PC-3 (cell line): ENCODE data around the gene PIGH. TPM values are rescaled to one million over a fixed set of nuclear protein-coding genes. Genes with fewer than 3 reads are reported as not detected.

ENCODE experiments used
- ATAC-seq: fragments of 200-7000 bp; cut with Tn5 transposase; 2 replicates; pipeline ENCODE4 v1.9.1; 2020; ENCODE audit warnings: mild to moderate bottlenecking, moderate library complexity
- BruUV-seq: library from RNA; stranded (reverse); fragments of 400-500 nt; replicated peaks from 2 replicates; lab custom pipeline; 2021; lab: Mats Ljungman, UMichigan
- CTCF ChIA-PET: fragments of 300-600 bp; sonication (Branson Sonifier 250); formaldehyde crosslinking; loops from one replicate; lab custom pipeline; 2022; ENCODE audit warnings: antibody characterized with exemption; lab: Charles Lee
- POLR2A ChIA-PET: fragments of 300-600 bp; sonication (Branson Sonifier 250); formaldehyde crosslinking; loops from one replicate; lab custom pipeline; 2022; ENCODE audit warnings: antibody characterized with exemption; ENCODE audit not compliant: unreplicated experiment; lab: Charles Lee
- DNase-seq: peaks from one replicate; pipeline ENCODE4 v3.0.0-alpha.2; 2015
- H2AFZ ChIP-seq: fragments of 300-600 bp; sonication (generic); 2 replicates; pipeline ENCODE4 v1.6.0; 2016; ENCODE audit warnings: antibody characterized with exemption, low read length
- H3F3A ChIP-seq: fragments of 300-600 bp; sonication (generic); one replicate; pipeline ENCODE4 v1.6.0; 2017; ENCODE audit warnings: antibody characterized with exemption, low read length, control low read depth, mild to moderate bottlenecking; ENCODE audit not compliant: unreplicated experiment
- H3K27ac ChIP-seq: fragments of 300-600 bp; sonication (generic); 2 replicates; pipeline ENCODE4 v1.5.1; 2016; ENCODE audit warnings: mild to moderate bottlenecking, low read length
- H3K27me3 ChIP-seq: fragments of 300-600 bp; sonication (generic); 2 replicates; pipeline ENCODE4 v1.6.1; 2016; ENCODE audit warnings: low read length, mixed read lengths
- H3K36me3 ChIP-seq: fragments of 300-600 bp; sonication (generic); 2 replicates; pipeline ENCODE4 v1.6.1; 2016; ENCODE audit warnings: low read depth, mixed run types, low read length, mixed read lengths
- H3K4me1 ChIP-seq: fragments of 300-600 bp; sonication (generic); 2 replicates; pipeline ENCODE4 v1.5.1; 2016; ENCODE audit warnings: low read length; ENCODE audit not compliant: insufficient read depth
- H3K4me2 ChIP-seq: fragments of 300-600 bp; sonication (generic); 2 replicates; pipeline ENCODE4 v1.6.0; 2016; ENCODE audit warnings: low read length
- H3K4me3 ChIP-seq: fragments of 300-600 bp; sonication (generic); 2 replicates; pipeline ENCODE4 v1.5.1; 2016; ENCODE audit warnings: mild to moderate bottlenecking, low read length, mixed read lengths
- H3K79me2 ChIP-seq: fragments of 300-600 bp; sonication (generic); 2 replicates; pipeline ENCODE4 v1.6.1; 2017; ENCODE audit warnings: low read length, mixed read lengths
- H3K9ac ChIP-seq: fragments of 300-600 bp; sonication (generic); 2 replicates; pipeline ENCODE4 v1.6.0; 2016; ENCODE audit warnings: mild to moderate bottlenecking, low read length
- H3K9me2 ChIP-seq: fragments of 300-600 bp; sonication (generic); replicated peaks from 2 replicates; pipeline ENCODE4 v1.6.1; 2016; ENCODE audit warnings: mixed run types, low read length, mixed read lengths
- H3K9me3 ChIP-seq: fragments of 300-600 bp; sonication (generic); 2 replicates; pipeline ENCODE4 v1.6.1; 2016; ENCODE audit warnings: low read length, mixed read lengths
- H4K20me1 ChIP-seq: fragments of 300-600 bp; sonication (generic); 2 replicates; pipeline ENCODE4 v1.6.1; 2016; ENCODE audit warnings: low read length, mixed read lengths
- CTCF ChIP-seq: fragments of 300-600 bp; sonication (generic); conservative IDR thresholded peaks from 2 replicates; pipeline ENCODE4 v1.5.1; 2017; ENCODE audit warnings: antibody characterized with exemption, low read depth, mild to moderate bottlenecking, low read length
- EZH2 ChIP-seq: fragments of 300-600 bp; sonication (generic); IDR thresholded peaks from one replicate; pipeline ENCODE4 v1.6.1; 2017; ENCODE audit warnings: antibody characterized with exemption, mild to moderate bottlenecking, low read length; ENCODE audit not compliant: unreplicated experiment
- EZH2phosphoT487 ChIP-seq: fragments of 300-600 bp; sonication (generic); IDR thresholded peaks from 2 replicates; pipeline ENCODE4 v1.6.1; 2018; ENCODE audit warnings: mild to moderate bottlenecking, antibody characterized with exemption, low read length, borderline replicate concordance
- intact Hi-C: fragments of 100-400 bp; cut with micrococcal nuclease; formaldehyde crosslinking; loops from 2 replicates; pipeline ENCODE4 v1.9.0; 2023
- total RNA-seq: library from RNA; depleted of rRNA; stranded (reverse); fragments of >200 nt; gene quantifications from 2 replicates; pipeline ENCODE4 v1.2.3, GENCODE V29; 2014

The PIGH gene
- total RNA-seq, 1 experiment from 2014 or later = 66.4 TPM

GRCh38 chr14:67572608-67573007 lies 27.5 kb downstream of the PIGH start:
- no peak for TF ChIP-seq EZH2phosphoT487
- TF ChIP-seq EZH2 = no peak
- no peak for TF ChIP-seq CTCF
- H3K27me3 ChIP-seq = no peaks in the 10 kb centered on the region
- DNase-seq = no peak
- H3K9me2 ChIP-seq = no peaks in the 10 kb centered on the region
- H3K36me3 ChIP-seq = no peaks in the 10 kb centered on the region
- H3K9ac ChIP-seq = no peak overlapping the region
- no peak overlapping the region for H2AFZ ChIP-seq
- peaks cover 5% of the 10 kb centered on the region for H3K4me1 ChIP-seq
- no peak overlapping the region for H3K27ac ChIP-seq
- intact Hi-C loops = no loop called here
- no peak overlapping the region for H3K4me3 ChIP-seq
- CTCF ChIA-PET = interaction anchor here (0.5 to 4.1 kb wide), 3 partner anchors 11 to 145 kb away, joined by 6 to 126 read pairs (median 55); no protein-coding TSS in a partner anchor
- ATAC-seq = no peak
- POLR2A ChIA-PET = no interaction called here
- H3K4me2 ChIP-seq = no peak overlapping the region
- no TSS peak for BruUV-seq
- no peaks in the 10 kb centered on the region for H3F3A ChIP-seq
- H3K79me2 ChIP-seq = no peaks in the 10 kb centered on the region
- H3K9me3 ChIP-seq = no peaks in the 10 kb centered on the region
- H4K20me1 ChIP-seq = no peaks in the 10 kb centered on the region

- Histone ChIP-seq H3K36me3 (no peaks in the 10 kb centered on the region), H3K4me3 (no peak overlapping the region), H3K9ac (no peak overlapping the region), H3F3A (no peaks in the 10 kb centered on the region), H4K20me1 (no peaks in the 10 kb centered on the region), H3K27ac (no peak overlapping the region), H2AFZ (no peak overlapping the region), H3K9me3 (no peaks in the 10 kb centered on the region), H3K27me3 (no peaks in the 10 kb centered on the region), H3K4me1 (peaks cover 9% of the 10 kb centered on the region), H3K9me2 (no peaks in the 10 kb centered on the region), H3K4me2 (no peak overlapping the region), H3K79me2 (no peaks in the 10 kb centered on the region)
- ChIA-PET CTCF (interaction anchor here (0.7 to 4.1 kb wide), 12 partner anchors 9 to 148 kb away, joined by 3 to 126 read pairs (median 8); partner anchors contain the start of genes ARG2 and PLEKHH1), POLR2A (interaction anchor here (1.0 kb wide), 1 partner anchor 45 kb away, joined by 3 read pairs; no protein-coding TSS in a partner anchor)
- BruUV-seq = no TSS peak
- no peak for TF ChIP-seq EZH2phosphoT487
- TF ChIP-seq EZH2 = no peak
- no peak for TF ChIP-seq CTCF
- intact Hi-C loops = loop anchor here (1.0 kb wide), 2 partner anchors 46 to 145 kb away; no protein-coding TSS in a partner anchor
- DNase-seq = no peak
- no peak for ATAC-seq
Measured at GRCh38 chr14:67571991-67572323, 28.1 kb downstream of the PIGH start.

- ATAC-seq = peak; percentile 92
- Histone ChIP-seq H2AFZ (no peak overlapping the region), H4K20me1 (no peaks in the 10 kb centered on the region), H3K4me1 (peaks cover 9% of the 10 kb centered on the region), H3K9me3 (no peaks in the 10 kb centered on the region), H3K9ac (no peak overlapping the region), H3K4me3 (no peak overlapping the region), H3K9me2 (no peaks in the 10 kb centered on the region), H3K27ac (no peak overlapping the region), H3K36me3 (no peaks in the 10 kb centered on the region), H3K27me3 (no peaks in the 10 kb centered on the region), H3F3A (no peaks in the 10 kb centered on the region), H3K4me2 (no peak overlapping the region), H3K79me2 (no peaks in the 10 kb centered on the region)
- TF ChIP-seq EZH2 (no peak), CTCF (peak; percentile 98)
- peak; percentile 67 for DNase-seq
- ChIA-PET CTCF (interaction anchor here (0.5 to 4.1 kb wide), 16 partner anchors 10 to 350 kb away, joined by 3 to 126 read pairs (median 7); partner anchors contain the start of genes ARG2, PLEKHH1 and RDH11), POLR2A (interaction anchor here (1.0 kb wide), 1 partner anchor 45 kb away, joined by 3 read pairs; no protein-coding TSS in a partner anchor)
- no TSS peak for BruUV-seq
- intact Hi-C loops = loop anchor here (1.0 kb wide), 2 partner anchors 45 to 144 kb away; no protein-coding TSS in a partner anchor
Measured at GRCh38 chr14:67571275-67571990, 28.6 kb downstream of the PIGH start.
